Nephron progenitor cell (in vitro differentiated cells): ENCODE measurements around the gene LMNA.

Experiments used
- DNase-seq: peaks from one replicate; pipeline ENCODE4 v3.0.0; 2021
- H3K27ac Mint-ChIP-seq: 2 replicates; pipeline ENCODE4 v1.8.0; 2021; ENCODE audit warnings: mild to moderate bottlenecking, moderate library complexity, mixed read lengths
- H3K27me3 Mint-ChIP-seq: 2 replicates; pipeline ENCODE4 v1.8.0; 2021; ENCODE audit warnings: mild to moderate bottlenecking, low read depth, mixed read lengths; ENCODE audit not compliant: poor library complexity
- H3K36me3 Mint-ChIP-seq: 2 replicates; pipeline ENCODE4 v1.8.0; 2021; ENCODE audit warnings: low read depth, mixed read lengths
- H3K4me1 Mint-ChIP-seq: 2 replicates; pipeline ENCODE4 v1.8.0; 2021; ENCODE audit warnings: mixed read lengths
- H3K4me3 Mint-ChIP-seq: 2 replicates; pipeline ENCODE4 v1.8.0; 2021; ENCODE audit warnings: mild to moderate bottlenecking, moderate library complexity, mixed read lengths
- H3K9me3 Mint-ChIP-seq: 2 replicates; pipeline ENCODE4 v1.8.0; 2021; ENCODE audit warnings: mild to moderate bottlenecking, moderate library complexity, mixed read lengths
- CTCF ChIP-seq: fragments of 200-600 bp; sonication (generic); IDR thresholded peaks from 2 replicates; pipeline ENCODE4 v1.5.0; 2021; ENCODE audit warnings: antibody characterized with exemption

LMNA gene

GRCh38 chr1:156104065-156104810 lies 10.3 kb upstream of the LMNA start:
- H3K4me3 Mint-ChIP-seq = peak overlapping the region; percentile 26

GRCh38 chr1:156104861-156105832 lies 9.4 kb upstream of the LMNA start:
- Mint-ChIP-seq H3K9me3 (no peaks in the 10 kb centered on the region), H3K36me3 (peaks cover 7% of the 10 kb centered on the region), H3K4me3 (peak overlapping the region; percentile 73), H3K27me3 (peaks cover 10% of the 10 kb centered on the region), H3K27ac (peak overlapping the region; percentile 98), H3K4me1 (peaks cover 68% of the 10 kb centered on the region)
- no peak for DNase-seq
- TF ChIP-seq CTCF = no peak

More at GRCh38 chr1:156104065-156104810, 10.3 kb upstream of the LMNA start:
- Mint-ChIP-seq H3K9me3 (no peaks in the 10 kb centered on the region), H3K27ac (peak overlapping the region; percentile 86), H3K27me3 (peaks cover 10% of the 10 kb centered on the region), H3K36me3 (peaks cover 4% of the 10 kb centered on the region), H3K4me1 (peaks cover 70% of the 10 kb centered on the region)
- no peak for TF ChIP-seq CTCF
- DNase-seq = no peak

- Mint-ChIP-seq H3K4me1 (peaks cover 54% of the 10 kb centered on the region), H3K27me3 (peaks cover 10% of the 10 kb centered on the region), H3K9me3 (no peaks in the 10 kb centered on the region), H3K27ac (peak overlapping the region; percentile 96), H3K36me3 (peaks cover 14% of the 10 kb centered on the region), H3K4me3 (peak overlapping the region; percentile 61)
- no peak for TF ChIP-seq CTCF
- no peak for DNase-seq
These were observed 7.7 kb upstream of the LMNA start for GRCh38 chr1:156106624-156107488.

- Mint-ChIP-seq H3K27me3 (peaks cover 12% of the 10 kb centered on the region), H3K36me3 (peaks cover 11% of the 10 kb centered on the region), H3K9me3 (no peaks in the 10 kb centered on the region), H3K4me3 (no peak overlapping the region), H3K27ac (no peak overlapping the region), H3K4me1 (peaks cover 50% of the 10 kb centered on the region)
- no peak for DNase-seq
- TF ChIP-seq CTCF = no peak
These were observed 6.5 kb upstream of the LMNA start for GRCh38 chr1:156108057-156108456.

- H3K27me3 Mint-ChIP-seq = peaks cover 19% of the 10 kb centered on the region
- peaks cover 50% of the 10 kb centered on the region for H3K4me1 Mint-ChIP-seq
- H3K9me3 Mint-ChIP-seq = no peaks in the 10 kb centered on the region
- H3K36me3 Mint-ChIP-seq = peaks cover 10% of the 10 kb centered on the region
- DNase-seq = no peak
- H3K4me3 Mint-ChIP-seq = no peak overlapping the region
- H3K27ac Mint-ChIP-seq = no peak overlapping the region
- TF ChIP-seq CTCF = no peak
These were observed 5.8 kb upstream of the LMNA start for GRCh38 chr1:156108664-156109241.
